GM13977 (cell line): Measurements from ENCODE around the gene ABCA3.

Experiments used
- DNase-seq: peaks from one replicate; pipeline ENCODE4 v3.0.0; 2012; ENCODE audit warnings: low spot score
- CTCF ChIP-seq: IDR thresholded peaks from 2 replicates; pipeline ENCODE4 v1.5.1; 2012; ENCODE audit warnings: mild to moderate bottlenecking, control low read depth; ENCODE audit not compliant: insufficient read depth; ENCODE audit errors: extremely low read depth, missing control alignments
- in situ Hi-C: fragments of 300-500 bp; cut with MboI; formaldehyde crosslinking; loops from one replicate; pipeline ENCODE4 v1.12.0; 2022; ENCODE audit warnings: low sequenced_read_pairs, low pct_unique_long_range_greater_than_20kb, mixed read lengths, inconsistent platforms; ENCODE audit not compliant: unreplicated experiment

ABCA3 gene

GRCh38 chr16:2319606-2320005, 20.9 kb downstream of the ABCA3 start:
- in situ Hi-C loops, result no loop called here
- TF ChIP-seq CTCF, result no peak
- no peak for DNase-seq

GRCh38 chr16:2317231-2318020, 23.1 kb downstream of the ABCA3 start:
- no peak for TF ChIP-seq CTCF
- in situ Hi-C loops, result no loop called here

GRCh38 chr16:2308089-2308962, 32.2 kb downstream of the ABCA3 start:
- TF ChIP-seq CTCF, result no peak
- DNase-seq, result no peak
- in situ Hi-C loops, result no loop called here

More at GRCh38 chr16:2317231-2318020, 23.1 kb downstream of the ABCA3 start:
- DNase-seq, result no peak

- in situ Hi-C loops, result no loop called here
- DNase-seq, result no peak
- no peak for TF ChIP-seq CTCF
Measured at GRCh38 chr16:2299915-2300192, 40.7 kb downstream of the ABCA3 start.

- no peak for DNase-seq
- no peak for TF ChIP-seq CTCF
- in situ Hi-C loops, result no loop called here
Measured at GRCh38 chr16:2299121-2299914, 41.2 kb downstream of the ABCA3 start.

GRCh38 chr16:2298621-2299020, 41.9 kb downstream of the ABCA3 start:
- no peak for TF ChIP-seq CTCF
- no peak for DNase-seq
- in situ Hi-C loops, result no loop called here
